Neuronal stem cell (in vitro differentiated cells): ENCODE results near the gene MACROD2.

Source experiments
- DNase-seq: peaks from one replicate; pipeline ENCODE4 v3.0.0-alpha.2; 2013; ENCODE audit warnings: low spot score
- H2AFZ ChIP-seq: one replicate; pipeline ENCODE4 v1.6.1; 2013; ENCODE audit warnings: mild to moderate bottlenecking, low read length, inconsistent platforms
- H2AK5ac ChIP-seq: 2 replicates; pipeline ENCODE4 v1.6.1; 2013; ENCODE audit warnings: low read depth, mild to moderate bottlenecking, inconsistent platforms, low read length, moderate library complexity, mixed read lengths
- H2BK120ac ChIP-seq: 2 replicates; pipeline ENCODE4 v1.6.1; 2013; ENCODE audit warnings: low read depth, mild to moderate bottlenecking, inconsistent platforms, low read length, moderate library complexity, mixed read lengths
- H2BK12ac ChIP-seq: one replicate; pipeline ENCODE4 v1.6.1; 2013; ENCODE audit warnings: low read length, inconsistent platforms
- H2BK15ac ChIP-seq: 2 replicates; pipeline ENCODE4 v1.6.1; 2013; ENCODE audit warnings: mild to moderate bottlenecking, low read length, inconsistent platforms, mixed read lengths
- H2BK5ac ChIP-seq: one replicate; pipeline ENCODE4 v1.6.1; 2013; ENCODE audit warnings: inconsistent platforms, mild to moderate bottlenecking, low read length, moderate library complexity
- H3K14ac ChIP-seq: one replicate; pipeline ENCODE4 v1.6.1; 2013; ENCODE audit warnings: low read length, inconsistent platforms
- H3K18ac ChIP-seq: 2 replicates; pipeline ENCODE4 v1.6.1; 2013; ENCODE audit warnings: low read length, inconsistent platforms
- H3K23ac ChIP-seq: 2 replicates; pipeline ENCODE4 v1.6.1; 2013; ENCODE audit warnings: low read depth, mild to moderate bottlenecking, mixed read lengths, low read length, inconsistent platforms; ENCODE audit not compliant: poor library complexity
- H3K27ac ChIP-seq: replicated peaks from 3 replicates; pipeline ENCODE4 v1.5.1; 2013; ENCODE audit warnings: low read length, inconsistent platforms
- H3K27me3 ChIP-seq, 3 experiments: 2 replicates each; pipeline ENCODE4 v1.6.1; 2013; ENCODE audit warnings: low read length in 3 of 3, mild to moderate bottlenecking in 2 of 3, inconsistent platforms in 1 of 3, low read depth in 1 of 3, mixed read lengths in 1 of 3, moderate library complexity in 1 of 3; ENCODE audit not compliant: control insufficient read depth in 3 of 3, insufficient read depth in 3 of 3
- H3K36me3 ChIP-seq, 2 donors: replicated peaks in 1 of 2; 2 replicates each; pipeline ENCODE4 v1.6.1; 2013; ENCODE audit warnings: low read length in 2 of 2; ENCODE audit not compliant: control insufficient read depth in 2 of 2, insufficient read depth in 2 of 2
- H3K4ac ChIP-seq: 2 replicates; pipeline ENCODE4 v1.6.1; 2013; ENCODE audit warnings: inconsistent platforms, mild to moderate bottlenecking, low read length, moderate library complexity
- H3K4me1 ChIP-seq, 2 donors: 1 replicate in 1 of 2; 2 replicates in 1 of 2; pipeline ENCODE4 v1.6.1; 2013; ENCODE audit warnings: low read length in 2 of 2, low read depth in 1 of 2; ENCODE audit not compliant: control insufficient read depth in 2 of 2, insufficient read depth in 1 of 2
- H3K4me2 ChIP-seq: one replicate; pipeline ENCODE4 v1.6.1; 2013; ENCODE audit warnings: mild to moderate bottlenecking, low read length, inconsistent platforms; ENCODE audit not compliant: insufficient read depth, poor library complexity, severe bottlenecking
- H3K4me3 ChIP-seq, 2 donors: 2 replicates each; pipeline ENCODE4 v1.5.1; 2013; ENCODE audit warnings: low read length in 2 of 2, mild to moderate bottlenecking in 2 of 2, inconsistent platforms in 1 of 2, moderate library complexity in 1 of 2
- H3K79me1 ChIP-seq: one replicate; pipeline ENCODE4 v1.6.1; 2013; ENCODE audit warnings: low read depth, mild to moderate bottlenecking, inconsistent platforms, low read length, moderate library complexity
- H3K9ac ChIP-seq: one replicate; pipeline ENCODE4 v1.6.1; 2013; ENCODE audit warnings: mild to moderate bottlenecking, low read depth, low read length, inconsistent platforms; ENCODE audit not compliant: poor library complexity
- H3K9me3 ChIP-seq, 2 donors: replicated peaks in 1 of 2; 2 replicates each; pipeline versions ENCODE3 to v1.6.1; 2013; ENCODE audit warnings: low read length in 2 of 2, mild to moderate bottlenecking in 2 of 2, inconsistent platforms in 1 of 2, low read depth in 1 of 2, mixed read lengths in 1 of 2, moderate library complexity in 1 of 2; ENCODE audit not compliant: control insufficient read depth in 2 of 2, insufficient read depth in 1 of 2
- H4K8ac ChIP-seq: one replicate; pipeline ENCODE4 v1.6.1; 2013; ENCODE audit warnings: low read depth, mild to moderate bottlenecking, inconsistent platforms, low read length, moderate library complexity
- H4K91ac ChIP-seq: one replicate; pipeline ENCODE4 v1.6.1; 2013; ENCODE audit warnings: low read length, low read depth, mild to moderate bottlenecking, inconsistent platforms; ENCODE audit not compliant: poor library complexity
- WGBS, 2 donors: extraction: QIAGEN DNeasy Blood & Tissue Kit; methylation state at CpG; one replicate each; pipeline ENCODE4 v1.1.7; 2013; ENCODE audit warnings: missing lambda C conversion rate in 2 of 2, mixed read lengths in 1 of 2; ENCODE audit not compliant: insufficient read length in 2 of 2, insufficient replicate concordance in 1 of 2; ENCODE audit errors: extremely low coverage in 2 of 2; 5-methylcytosine and 5-hydroxymethylcytosine counted together

Gene MACROD2

GRCh38 chr20:15379681-15380296, 1384.5 kb downstream of the MACROD2 start:
- no peak overlapping the region for H3K4me3 ChIP-seq
- no peak overlapping the region for H2BK12ac ChIP-seq
- no peak overlapping the region for H4K8ac ChIP-seq
- DNase-seq = no peak
- H3K27ac ChIP-seq = no peak overlapping the region
- H3K23ac ChIP-seq = no peak overlapping the region
- no peak overlapping the region for H4K91ac ChIP-seq
- H3K9me3 ChIP-seq = no peaks in the 10 kb centered on the region
- H2BK120ac ChIP-seq = no peak overlapping the region
- WGBS, 2 donors = no CpG with 5 or more reads among the region's 1 CpG
- no peak overlapping the region for H3K4ac ChIP-seq
- no peak overlapping the region for H2BK5ac ChIP-seq
- no peaks in the 10 kb centered on the region for H3K4me1 ChIP-seq
- H3K27me3 ChIP-seq = no peaks in the 10 kb centered on the region
- H3K36me3 ChIP-seq = no peaks in the 10 kb centered on the region
- H3K14ac ChIP-seq = no peak overlapping the region
- no peak overlapping the region for H3K18ac ChIP-seq
- H2BK15ac ChIP-seq = no peak overlapping the region
- no peak overlapping the region for H3K9ac ChIP-seq
- no peak overlapping the region for H3K4me2 ChIP-seq
- H2AFZ ChIP-seq = no peak overlapping the region
- H3K79me1 ChIP-seq = no peaks in the 10 kb centered on the region
- no peak overlapping the region for H2AK5ac ChIP-seq

GRCh38 chr20:15380770-15381169, 1385.5 kb downstream of the MACROD2 start:
- Histone ChIP-seq H2AK5ac (no peak overlapping the region), H3K4me1 (no peaks in the 10 kb centered on the region), H4K91ac (no peak overlapping the region), H3K27ac (no peak overlapping the region), H3K36me3 (no peaks in the 10 kb centered on the region), H3K27me3 (no peaks in the 10 kb centered on the region), H3K14ac (no peak overlapping the region), H2BK5ac (no peak overlapping the region), H3K18ac (no peak overlapping the region), H3K4me2 (no peak overlapping the region), H3K4ac (no peak overlapping the region), H2BK12ac (no peak overlapping the region), H3K9ac (no peak overlapping the region), H3K4me3 (no peak overlapping the region), H3K79me1 (no peaks in the 10 kb centered on the region), H2AFZ (no peak overlapping the region), H3K9me3 (no peaks in the 10 kb centered on the region), H2BK15ac (no peak overlapping the region), H4K8ac (no peak overlapping the region), H3K23ac (no peak overlapping the region), H2BK120ac (no peak overlapping the region)
- no peak for DNase-seq
- no CpG with 5 or more reads among the region's 1 CpG for WGBS, 2 donors

- Histone ChIP-seq H3K4me2 (no peak overlapping the region), H3K14ac (no peak overlapping the region), H3K36me3 (no peaks in the 10 kb centered on the region), H3K27ac (no peak overlapping the region), H2AFZ (no peak overlapping the region), H3K79me1 (no peaks in the 10 kb centered on the region), H4K91ac (no peak overlapping the region), H2BK15ac (no peak overlapping the region), H2BK120ac (no peak overlapping the region), H3K9me3 (no peaks in the 10 kb centered on the region), H2BK12ac (no peak overlapping the region), H3K4me3 (no peak overlapping the region), H3K18ac (no peak overlapping the region), H4K8ac (no peak overlapping the region), H3K4me1 (no peaks in the 10 kb centered on the region), H3K27me3 (no peaks in the 10 kb centered on the region), H3K4ac (no peak overlapping the region), H3K23ac (no peak overlapping the region), H2AK5ac (no peak overlapping the region), H3K9ac (no peak overlapping the region), H2BK5ac (no peak overlapping the region)
- no peak for DNase-seq
Observed at GRCh38 chr20:15387228-15387627, 1391.9 kb downstream of the MACROD2 start.

- Histone ChIP-seq H3K4me2 (no peak overlapping the region), H2AK5ac (no peak overlapping the region), H3K9ac (no peak overlapping the region), H2BK15ac (no peak overlapping the region), H2AFZ (no peak overlapping the region), H3K36me3 (no peaks in the 10 kb centered on the region), H4K91ac (no peak overlapping the region), H4K8ac (no peak overlapping the region), H2BK120ac (no peak overlapping the region), H3K27me3 (no peaks in the 10 kb centered on the region), H3K4ac (no peak overlapping the region), H3K9me3 (no peaks in the 10 kb centered on the region), H3K27ac (no peak overlapping the region), H3K79me1 (no peaks in the 10 kb centered on the region), H3K4me3 (no peak overlapping the region), H3K18ac (no peak overlapping the region), H2BK5ac (no peak overlapping the region), H3K4me1 (peaks cover 3 to 20% of the 10 kb centered on the region in 2 donors), H3K14ac (no peak overlapping the region), H3K23ac (no peak overlapping the region), H2BK12ac (no peak overlapping the region)
- no peak for DNase-seq
- no CpG with 5 or more reads among the region's 3 CpGs for whole genome bisulfite sequencing, 2 donors
Observed at GRCh38 chr20:15395457-15395856, 1400.1 kb downstream of the MACROD2 start.
